HG02970 (cell line): Measurements from ENCODE around the gene FGF3.
"Not testable (repeated sequence)": the region's sequence is repeated elsewhere in the genome, so short reads cannot be mapped to it uniquely, and the experiment has no call there.

Experiments used
- ATAC-seq: cut with Tn5 transposase; IDR thresholded peaks from one replicate; pipeline ENCODE4 v1.9.1; 2021; ENCODE audit warnings: mild to moderate bottlenecking, moderate library complexity, moderate number of reproducible peaks; ENCODE audit not compliant: unreplicated experiment, low FRiP score

The FGF3 gene

DNA sequence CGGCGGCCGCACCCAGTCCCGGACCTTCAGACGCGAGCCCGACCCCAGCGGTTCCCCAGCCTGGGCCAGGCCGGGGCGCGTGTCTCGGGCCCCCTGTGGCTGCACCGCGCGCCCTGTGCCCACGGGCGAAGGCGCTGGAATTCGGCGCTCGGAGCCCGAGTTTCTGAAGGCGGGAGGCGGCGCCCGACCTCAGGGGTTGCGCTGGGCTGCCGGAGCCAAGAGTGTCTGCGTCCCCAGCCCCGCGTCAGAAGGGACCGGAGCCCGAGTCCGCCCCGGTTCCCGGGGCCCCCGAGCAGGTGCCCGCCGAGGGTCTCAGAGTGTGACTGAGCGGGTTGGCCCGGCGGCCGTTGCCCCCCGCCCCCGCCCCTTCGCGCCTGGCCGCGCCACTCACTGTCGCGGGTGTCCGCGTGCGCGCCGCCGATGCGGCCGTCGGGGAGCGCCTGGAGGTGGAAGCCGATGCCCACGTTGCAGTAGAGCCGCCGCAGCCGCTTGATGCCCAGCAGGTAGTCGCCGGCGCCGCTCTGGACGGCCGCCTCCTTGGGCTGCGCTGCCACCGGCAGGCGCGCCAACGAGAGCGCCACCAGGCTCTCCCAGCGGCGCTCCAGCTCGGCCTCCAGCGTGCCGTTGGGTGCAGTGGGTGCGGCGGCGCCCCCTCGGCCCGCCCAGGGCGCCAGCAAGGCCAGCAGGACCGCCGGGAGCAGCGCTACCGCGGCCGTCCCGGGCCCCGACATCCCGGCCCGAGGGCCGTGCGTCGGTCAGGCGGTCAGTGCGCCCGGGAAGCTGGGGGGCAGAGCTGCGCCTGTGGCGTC, 44.7 kb downstream of the FGF3 start:
- no peak for ATAC-seq

DNA sequence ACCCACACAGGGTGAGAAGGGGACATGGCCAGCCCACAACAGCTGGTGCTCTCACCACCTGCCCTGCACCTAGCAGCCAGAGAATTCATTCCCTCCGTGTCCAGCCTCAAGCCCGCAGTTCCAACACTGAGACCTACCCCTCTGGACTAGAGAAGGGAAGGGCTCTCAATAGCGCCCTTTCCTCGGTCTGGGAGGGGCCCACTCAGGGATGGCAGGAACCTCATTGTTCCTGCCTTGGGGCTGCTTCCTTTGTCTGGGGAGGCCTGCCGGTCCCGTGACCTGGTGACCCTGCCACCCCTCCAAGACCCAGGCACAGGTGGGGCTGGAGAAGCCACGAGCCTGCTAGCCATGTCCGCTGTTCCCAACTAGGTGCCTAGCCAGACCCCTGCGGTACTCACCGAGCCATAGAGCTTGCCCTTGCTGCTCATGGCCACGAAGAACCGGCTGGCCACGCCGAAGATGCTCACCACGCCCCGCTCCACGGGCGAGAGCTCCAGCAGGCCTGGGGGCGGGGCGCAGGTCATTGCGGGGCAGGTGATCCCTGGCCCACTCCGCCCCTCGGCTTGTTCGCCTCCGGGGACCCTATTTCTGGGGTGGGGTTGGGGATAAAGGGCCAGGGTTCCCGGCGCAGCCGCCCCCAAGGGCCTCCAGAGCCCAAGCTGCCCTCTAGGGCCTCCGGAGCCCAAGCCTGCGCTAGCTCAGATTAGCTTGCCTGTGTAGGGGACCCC, 45.4 kb downstream of the FGF3 start:
- no peak for ATAC-seq

GRCh38 chr11:69771466-69771865, 47.8 kb downstream of the FGF3 start:
- ATAC-seq = no peak

GRCh38 chr11:69770540-69770939, 48.7 kb downstream of the FGF3 start:
- no peak for ATAC-seq

DNA sequence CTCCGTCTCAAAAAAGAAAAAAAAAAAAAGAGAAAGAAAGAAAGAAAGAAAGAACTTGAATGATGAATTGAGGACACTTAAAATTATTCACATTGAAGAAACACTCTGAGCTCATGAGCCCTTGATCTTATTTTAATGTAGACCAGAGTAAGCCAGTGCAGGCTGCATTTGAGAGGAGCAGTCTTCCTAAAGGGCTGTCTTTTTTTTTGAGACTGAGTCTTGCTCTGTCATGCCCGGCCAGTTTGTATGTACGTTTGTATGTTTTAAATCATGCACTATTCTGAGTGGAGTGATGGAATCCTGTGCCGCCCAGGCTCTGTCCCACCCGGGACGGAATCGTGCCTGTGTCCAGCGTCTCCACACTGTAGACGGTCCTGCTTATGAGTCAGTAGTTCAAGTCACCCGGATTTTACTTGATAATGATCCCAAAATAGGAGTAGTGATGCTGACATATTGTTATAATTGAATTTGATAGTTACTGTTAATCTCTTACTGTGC, 53.7 kb downstream of the FGF3 start:
- ATAC-seq = no peak

DNA sequence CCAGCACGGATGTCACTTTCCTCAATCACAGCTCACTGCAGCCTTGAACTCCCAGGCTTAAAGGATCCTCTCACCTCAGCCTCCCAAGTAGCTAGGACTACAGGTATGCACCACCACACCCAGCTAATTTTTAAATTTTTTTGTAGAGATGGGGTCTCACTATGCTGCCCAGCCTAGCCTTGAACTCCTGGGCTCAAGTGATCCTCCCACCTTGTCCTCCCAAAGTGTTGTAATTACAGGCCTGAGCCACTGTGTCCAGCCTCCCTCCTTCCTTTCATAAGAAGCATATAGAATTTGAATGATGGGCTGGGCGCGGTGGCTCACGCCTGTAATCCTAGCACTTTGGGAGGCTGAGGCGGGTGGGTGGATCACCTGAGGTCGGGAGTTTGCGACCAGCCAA, 54.3 kb downstream of the FGF3 start:
- ATAC-seq = not testable (repeated sequence)

GRCh38 chr11:69760319-69760718, 58.9 kb downstream of the FGF3 start:
- no peak for ATAC-seq
